IMR-90 (cell line): ENCODE results near the gene CAST. TPM values are rescaled to one million over a fixed set of nuclear protein-coding genes. Genes with fewer than 3 reads are reported as not detected.

Source experiments
- ATAC-seq: fragments of 200-7000 bp; cut with Tn5 transposase; 2 replicates; pipeline ENCODE4 v1.9.1; 2020; ENCODE audit warnings: low read depth, mild to moderate bottlenecking, moderate library complexity
- BruUV-seq: library from RNA; stranded (reverse); fragments of 400-500 nt; replicated peaks from 2 replicates; lab custom pipeline; 2021; lab: Mats Ljungman, UMichigan
- CTCF ChIA-PET: fragments of 300-600 bp; formaldehyde crosslinking; extraction: SDS; loops from one replicate; lab custom pipeline; 2021; ENCODE audit warnings: antibody characterized with exemption; lab: Yijun Ruan, JAX
- POLR2A ChIA-PET: fragments of 300-600 bp; sonication (Branson Sonifier 250); formaldehyde crosslinking; loops from one replicate; lab custom pipeline; 2022; ENCODE audit warnings: antibody characterized with exemption; ENCODE audit not compliant: unreplicated experiment; lab: Charles Lee
- DNase-seq: peaks from one replicate; pipeline ENCODE4 v3.0.0; 2013
- H2AFZ ChIP-seq: replicated peaks from 2 replicates; pipeline ENCODE3; 2013; ENCODE audit warnings: low read length, mild to moderate bottlenecking; ENCODE audit not compliant: poor library complexity
- H2AK5ac ChIP-seq: 2 replicates; pipeline ENCODE4 v1.6.1; 2013; ENCODE audit warnings: low read depth, low read length, inconsistent platforms
- H2AK9ac ChIP-seq: replicated peaks from 2 replicates; pipeline ENCODE3; 2013; ENCODE audit warnings: mild to moderate bottlenecking, low read depth, low read length, moderate library complexity; ENCODE audit not compliant: poor library complexity
- H2BK120ac ChIP-seq: 2 replicates; pipeline ENCODE4 v1.6.1; 2013; ENCODE audit warnings: low read depth, low read length, inconsistent platforms
- H2BK15ac ChIP-seq: 3 replicates; pipeline ENCODE4 v1.6.1; 2013; ENCODE audit warnings: low read depth, low read length, inconsistent platforms
- H2BK20ac ChIP-seq: 2 replicates; pipeline ENCODE4 v1.6.1; 2013; ENCODE audit warnings: low read depth, mild to moderate bottlenecking, inconsistent platforms, low read length, moderate library complexity
- H2BK5ac ChIP-seq: 2 replicates; pipeline ENCODE4 v1.6.1; 2013; ENCODE audit warnings: mild to moderate bottlenecking, low read depth, low read length, inconsistent platforms; ENCODE audit not compliant: poor library complexity, severe bottlenecking
- H3K14ac ChIP-seq: replicated peaks from 2 replicates; pipeline ENCODE4 v1.6.1; 2013; ENCODE audit warnings: low read depth, low read length, inconsistent platforms
- H3K18ac ChIP-seq: 2 replicates; pipeline ENCODE4 v1.6.1; 2013; ENCODE audit warnings: low read depth, low read length, control low read depth
- H3K23ac ChIP-seq: 2 replicates; pipeline ENCODE4 v1.6.1; 2013; ENCODE audit warnings: low read depth, low read length, inconsistent platforms
- H3K27ac ChIP-seq: 2 replicates; pipeline ENCODE4 v1.5.1; 2013; ENCODE audit warnings: mild to moderate bottlenecking, control low read depth, low read length; ENCODE audit not compliant: insufficient read depth
- H3K27me3 ChIP-seq: 2 replicates; pipeline ENCODE4 v1.6.1; 2013; ENCODE audit warnings: low read length; ENCODE audit not compliant: control insufficient read depth, insufficient read depth
- H3K36me3 ChIP-seq: 2 replicates; pipeline ENCODE4 v1.6.1; 2013; ENCODE audit warnings: low read length, mixed read lengths; ENCODE audit not compliant: control insufficient read depth, insufficient read depth
- H3K4ac ChIP-seq: 2 replicates; pipeline ENCODE4 v1.6.1; 2013; ENCODE audit warnings: low read depth, low read length, inconsistent platforms
- H3K4me1 ChIP-seq: 2 replicates; pipeline ENCODE4 v1.6.1; 2013; ENCODE audit warnings: low read length, mixed read lengths; ENCODE audit not compliant: control insufficient read depth, insufficient read depth
- H3K4me2 ChIP-seq: 2 replicates; pipeline ENCODE4 v1.6.1; 2013; ENCODE audit warnings: low read depth, mild to moderate bottlenecking, control low read depth, low read length, moderate library complexity
- H3K4me3 ChIP-seq: 2 replicates; pipeline ENCODE4 v1.5.1; 2013; ENCODE audit warnings: low read depth, mild to moderate bottlenecking, control low read depth, low read length, moderate library complexity; ENCODE audit not compliant: insufficient read depth
- H3K56ac ChIP-seq: 2 replicates; pipeline ENCODE4 v1.6.1; 2013; ENCODE audit warnings: low read length, inconsistent platforms; ENCODE audit not compliant: insufficient read depth; ENCODE audit errors: extremely low read depth
- H3K79me1 ChIP-seq, 2 experiments: 2 replicates each; pipeline ENCODE4 v1.6.1; 2013; ENCODE audit warnings: low read length in 2 of 2, inconsistent platforms in 1 of 2, low read depth in 1 of 2
- H3K9ac ChIP-seq: 2 replicates; pipeline ENCODE4 v1.6.1; 2013; ENCODE audit warnings: low read depth, low read length, control low read depth
- H3K9me1 ChIP-seq: 2 replicates; pipeline ENCODE4 v1.6.1; 2013; ENCODE audit warnings: low read length, inconsistent platforms; ENCODE audit not compliant: insufficient read depth
- H3K9me3 ChIP-seq: 2 replicates; pipeline ENCODE4 v1.6.1; 2013; ENCODE audit warnings: low read length; ENCODE audit not compliant: control insufficient read depth, insufficient read depth
- H4K20me1 ChIP-seq: 2 replicates; pipeline ENCODE4 v1.6.1; 2013; ENCODE audit warnings: low read length, inconsistent platforms; ENCODE audit not compliant: insufficient read depth
- H4K5ac ChIP-seq: 2 replicates; pipeline ENCODE4 v1.6.1; 2013; ENCODE audit warnings: mild to moderate bottlenecking, low read depth, low read length, control low read depth
- H4K8ac ChIP-seq, 2 experiments: 2 replicates each; pipeline ENCODE4 v1.6.1; 2013; ENCODE audit warnings: low read depth in 2 of 2, low read length in 2 of 2, control low read depth in 1 of 2, inconsistent platforms in 1 of 2
- H4K91ac ChIP-seq: 2 replicates; pipeline ENCODE4 v1.6.1; 2013; ENCODE audit warnings: low read depth, low read length, inconsistent platforms; ENCODE audit not compliant: insufficient read depth
- BHLHE40 ChIP-seq: fragments of 150-350 bp; IDR thresholded peaks from 2 replicates; pipeline ENCODE4 v1.6.1; 2016; ENCODE audit warnings: mild to moderate bottlenecking, low read depth, low read length
- CEBPB ChIP-seq: IDR thresholded peaks from 2 replicates; pipeline ENCODE4 v1.6.1; 2012; ENCODE audit warnings: low read depth, low read length, improper control_type of control experiment
- CHD1 ChIP-seq: IDR thresholded peaks from 2 replicates; pipeline ENCODE4 v1.6.1; 2012; ENCODE audit warnings: low read depth, low read length, improper control_type of control experiment
- FOS ChIP-seq: fragments of 150-350 bp; IDR thresholded peaks from 2 replicates; pipeline ENCODE4 v1.6.1; 2016; ENCODE audit warnings: low read depth, low read length
- MAFK ChIP-seq: IDR thresholded peaks from 2 replicates; pipeline ENCODE4 v1.6.1; 2012; ENCODE audit warnings: low read depth, low read length, improper control_type of control experiment
- MAZ ChIP-seq: IDR thresholded peaks from 2 replicates; pipeline ENCODE4 v1.6.1; 2012; ENCODE audit warnings: low read depth, mild to moderate bottlenecking, low read length, improper control_type of control experiment, moderate library complexity, borderline replicate concordance
- MXI1 ChIP-seq: IDR thresholded peaks from 2 replicates; pipeline ENCODE4 v1.6.1; 2012; ENCODE audit warnings: low read depth, mild to moderate bottlenecking, low read length, moderate library complexity, borderline replicate concordance
- NFE2L2 ChIP-seq: fragments of 150-350 bp; IDR thresholded peaks from 2 replicates; pipeline ENCODE4 v1.6.1; 2016; ENCODE audit warnings: low read depth, mild to moderate bottlenecking, low read length
- POLR2A ChIP-seq: IDR thresholded peaks from 2 replicates; pipeline ENCODE4 v1.6.1; 2012; ENCODE audit warnings: mild to moderate bottlenecking, low read depth, low read length
- RAD21 ChIP-seq: IDR thresholded peaks from 2 replicates; pipeline ENCODE4 v1.6.1; 2012; ENCODE audit warnings: low read length, improper control_type of control experiment
- RCOR1 ChIP-seq: IDR thresholded peaks from 2 replicates; pipeline ENCODE4 v1.6.1; 2012; ENCODE audit warnings: mild to moderate bottlenecking, low read length, improper control_type of control experiment; ENCODE audit not compliant: insufficient replicate concordance
- RFX5 ChIP-seq: IDR thresholded peaks from 2 replicates; pipeline ENCODE4 v1.8.0; 2012; ENCODE audit warnings: low read depth, mild to moderate bottlenecking, low read length, moderate library complexity
- SMC3 ChIP-seq: fragments of 150-350 bp; IDR thresholded peaks from 2 replicates; pipeline ENCODE4 v1.6.1; 2016; ENCODE audit warnings: low read depth, mild to moderate bottlenecking, antibody characterized with exemption, low read length, moderate library complexity
- USF2 ChIP-seq: fragments of 150-350 bp; IDR thresholded peaks from 2 replicates; pipeline ENCODE4 v1.6.1; 2017; ENCODE audit warnings: mild to moderate bottlenecking, antibody characterized with exemption, low read length, low read depth
- WGBS, 2 experiments: methylation state at CpG; one replicate each; pipeline versions ENCODE4 v1.1.5 to v1.1.7; 2013; ENCODE audit warnings: missing lambda C conversion rate in 2 of 2; ENCODE audit not compliant: insufficient read length in 1 of 2; ENCODE audit errors: extremely low coverage in 2 of 2; 5-methylcytosine and 5-hydroxymethylcytosine counted together
- dilution Hi-C: fragments of 300-500 bp; cut with HindIII; formaldehyde crosslinking; loops from one replicate; pipeline ENCODE4 v1.14.3; 2018; ENCODE audit warnings: low sequenced_read_pairs; ENCODE audit not compliant: unreplicated experiment
- in situ Hi-C: fragments of 300-500 bp; cut with MboI; formaldehyde crosslinking; loops from 3 replicates; pipeline ENCODE4 v1.14.3; 2019; ENCODE audit warnings: low sequenced_read_pairs, inconsistent platforms, mixed read lengths
- intact Hi-C: fragments of 100-400 bp; cut with micrococcal nuclease; formaldehyde crosslinking; loops from 2 replicates; pipeline ENCODE4 v1.10.0; 2022
- polyA plus RNA-seq, 3 experiments: library from polyadenylated mRNA; depleted of rRNA; stranded (reverse); fragments of >200 nt; gene quantifications; 2 replicates each; pipeline ENCODE4 v1.2.3, GENCODE V29; 2012; ENCODE audit warnings: low replicate concordance in 1 of 3
- total RNA-seq: library from RNA; depleted of rRNA; stranded (reverse); fragments of >200 nt; gene quantifications from 2 replicates; pipeline ENCODE4 v1.2.3, GENCODE V29; 2012
- TF ChIP-seq, protein P1 (sequence below): fragments of 150-350 bp; IDR thresholded peaks from 2 replicates; pipeline ENCODE4 v1.6.1; 2016; ENCODE audit warnings: low read depth, mild to moderate bottlenecking, low read length, moderate library complexity, borderline replicate concordance
- TF ChIP-seq, protein P2 (sequence below): conservative IDR thresholded peaks from 2 replicates; pipeline ENCODE4 v1.5.1; 2012; ENCODE audit warnings: mild to moderate bottlenecking, low read depth, low read length, improper control_type of control experiment

CAST gene
- total and polyA plus RNA-seq, 2 of the 4 experiments (the other 2 are of a cell fraction): 91.3 to 128 TPM

DNA sequence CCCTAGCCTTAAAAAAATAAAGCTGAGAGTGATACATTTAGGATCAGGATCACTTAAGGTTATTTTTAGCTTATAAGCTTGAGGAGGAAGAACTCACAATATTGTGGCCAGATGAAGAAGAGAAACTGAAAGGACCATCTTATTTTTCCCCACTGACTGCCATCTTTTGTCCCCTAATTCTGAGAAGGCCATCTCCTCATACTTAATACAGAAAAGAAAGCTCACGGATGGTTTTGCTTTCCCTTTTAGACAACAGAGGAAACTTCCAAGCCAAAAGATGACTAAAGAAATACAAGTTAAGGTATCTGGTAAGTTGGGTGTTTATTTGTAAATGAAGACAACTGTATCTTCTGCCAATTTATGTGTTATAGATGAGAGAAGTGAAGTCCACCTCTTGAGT lies 109.2 kb downstream of the CAST start:
- DNase-seq: no peak
- H3K4ac ChIP-seq: no peak overlapping the region
- H2BK15ac ChIP-seq: no peak overlapping the region
- no peaks in the 10 kb centered on the region for H3K4me1 ChIP-seq
- H3K9me1 ChIP-seq: no peaks in the 10 kb centered on the region
- TF ChIP-seq FOS: no peak
- TF ChIP-seq MAZ: no peak
- TF ChIP-seq, protein P1, sequence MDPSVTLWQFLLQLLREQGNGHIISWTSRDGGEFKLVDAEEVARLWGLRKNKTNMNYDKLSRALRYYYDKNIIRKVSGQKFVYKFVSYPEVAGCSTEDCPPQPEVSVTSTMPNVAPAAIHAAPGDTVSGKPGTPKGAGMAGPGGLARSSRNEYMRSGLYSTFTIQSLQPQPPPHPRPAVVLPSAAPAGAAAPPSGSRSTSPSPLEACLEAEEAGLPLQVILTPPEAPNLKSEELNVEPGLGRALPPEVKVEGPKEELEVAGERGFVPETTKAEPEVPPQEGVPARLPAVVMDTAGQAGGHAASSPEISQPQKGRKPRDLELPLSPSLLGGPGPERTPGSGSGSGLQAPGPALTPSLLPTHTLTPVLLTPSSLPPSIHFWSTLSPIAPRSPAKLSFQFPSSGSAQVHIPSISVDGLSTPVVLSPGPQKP: no peak
- TF ChIP-seq CHD1: no peak
- TF ChIP-seq CEBPB: no peak
- TF ChIP-seq NFE2L2: no peak
- no peak for TF ChIP-seq USF2
- TF ChIP-seq, protein P2, sequence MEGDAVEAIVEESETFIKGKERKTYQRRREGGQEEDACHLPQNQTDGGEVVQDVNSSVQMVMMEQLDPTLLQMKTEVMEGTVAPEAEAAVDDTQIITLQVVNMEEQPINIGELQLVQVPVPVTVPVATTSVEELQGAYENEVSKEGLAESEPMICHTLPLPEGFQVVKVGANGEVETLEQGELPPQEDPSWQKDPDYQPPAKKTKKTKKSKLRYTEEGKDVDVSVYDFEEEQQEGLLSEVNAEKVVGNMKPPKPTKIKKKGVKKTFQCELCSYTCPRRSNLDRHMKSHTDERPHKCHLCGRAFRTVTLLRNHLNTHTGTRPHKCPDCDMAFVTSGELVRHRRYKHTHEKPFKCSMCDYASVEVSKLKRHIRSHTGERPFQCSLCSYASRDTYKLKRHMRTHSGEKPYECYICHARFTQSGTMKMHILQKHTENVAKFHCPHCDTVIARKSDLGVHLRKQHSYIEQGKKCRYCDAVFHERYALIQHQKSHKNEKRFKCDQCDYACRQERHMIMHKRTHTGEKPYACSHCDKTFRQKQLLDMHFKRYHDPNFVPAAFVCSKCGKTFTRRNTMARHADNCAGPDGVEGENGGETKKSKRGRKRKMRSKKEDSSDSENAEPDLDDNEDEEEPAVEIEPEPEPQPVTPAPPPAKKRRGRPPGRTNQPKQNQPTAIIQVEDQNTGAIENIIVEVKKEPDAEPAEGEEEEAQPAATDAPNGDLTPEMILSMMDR: no peak
- no peak for TF ChIP-seq POLR2A
- no peak for TF ChIP-seq RFX5
- no peak for TF ChIP-seq RAD21
- TF ChIP-seq SMC3: no peak
- TF ChIP-seq MAFK: no peak
- TF ChIP-seq BHLHE40: no peak
- no peak for TF ChIP-seq MXI1
- TF ChIP-seq RCOR1: no peak
- no peaks in the 10 kb centered on the region for H3K9me3 ChIP-seq
- no peak overlapping the region for H4K8ac ChIP-seq
- ATAC-seq: no peak
- H3K56ac ChIP-seq: no peak overlapping the region
- in situ Hi-C loops: no loop called here
- peaks cover 0 to 4% of the 10 kb centered on the region in 2 experiments; a peak in 1 of 4 replicates for H3K79me1 ChIP-seq
- dilution Hi-C loops: no loop called here
- H3K4me2 ChIP-seq: no peak overlapping the region
- no peak overlapping the region for H3K14ac ChIP-seq
- ChIA-PET CTCF (no interaction called here), POLR2A (no interaction called here)
- no peak overlapping the region for H2AK5ac ChIP-seq
- H2AFZ ChIP-seq: no peak overlapping the region
- no peak overlapping the region for H2BK5ac ChIP-seq
- peaks cover 31% of the 10 kb centered on the region for H3K36me3 ChIP-seq
- no peak overlapping the region for H3K23ac ChIP-seq
- H3K9ac ChIP-seq: no peak overlapping the region
- H3K27me3 ChIP-seq: no peaks in the 10 kb centered on the region
- no peak overlapping the region for H2BK120ac ChIP-seq
- intact Hi-C loops: loop anchor here (5.0 kb wide), 1 partner anchor 166 kb away; the partner anchor contains the start of gene LNPEP
- H4K5ac ChIP-seq: no peak overlapping the region
- no peak overlapping the region for H3K4me3 ChIP-seq
- no peaks in the 10 kb centered on the region for H4K20me1 ChIP-seq
- no peak overlapping the region for H2AK9ac ChIP-seq
- no peak overlapping the region for H3K18ac ChIP-seq
- no peak overlapping the region for H3K27ac ChIP-seq
- no peak overlapping the region for H4K91ac ChIP-seq
- whole genome bisulfite sequencing, 2 experiments: no CpG with 5 or more reads among the region's 1 CpG
- H2BK20ac ChIP-seq: no peak overlapping the region
- no TSS peak for BruUV-seq
